ENCODE results near the gene MAN2A1. TPM values are rescaled to one million over a fixed set of nuclear protein-coding genes. Genes with fewer than 3 reads are reported as not detected.

MAN2A1 gene
- 20.8 and 21.8 TPM in 2 replicates for total RNA-seq (2014; rRNA removed)
- percentile 88 among the genes with signal in this experiment for Bru-seq, nascent RNA
- BruChase-seq, experiment 1, labeled RNA remaining after a 6-hour chase: percentile 64 among the genes with signal in this experiment
- BruChase-seq, experiment 2, labeled RNA remaining after a 2-hour chase: percentile 75 among the genes with signal in this experiment
- long read RNA-seq, full-length matches to known transcripts: 38 of 53 reads
- long read RNA-seq, partial matches to known transcripts: 9 of 53 reads
- long read RNA-seq, other reads (novel, unspliced or antisense): 6 of 53 reads

- no peaks in the 10 kb centered on the region for H3K27me3 ChIP-seq (ENCODE audit: low read length)
- peak within 1 kb of the TSS; percentile 96 for H2AFZ ChIP-seq (ENCODE audit: low read length)
- peak within 1 kb of the TSS; percentile 43 for H3K27ac ChIP-seq (ENCODE audit: low read length)
- peaks cover 45% of the 10 kb centered on the region for H3K79me2 ChIP-seq (ENCODE audit: low read length)
- intact Hi-C loops (cut with micrococcal nuclease): loop anchor here (1.0 to 10.0 kb wide), 5 partner anchors 95 to 725 kb away; no protein-coding TSS in a partner anchor
- DNase-seq (peak; percentile 55), ATAC-seq (peak; percentile 64)
- H3K4me1 ChIP-seq (ENCODE audit: insufficient read depth, low read length): peaks cover 29% of the 10 kb centered on the region
- H3K9me2 ChIP-seq (replicated peaks; ENCODE audit: low read length): no peaks in the 10 kb centered on the region
- peaks cover 11% of the 10 kb centered on the region; the same call in 1 of the 2 replicates for H4K20me1 ChIP-seq (ENCODE audit: low read length)
- TF ChIP-seq EZH2 (IDR thresholded peaks at IDR 0.05; ENCODE audit: low read length, unreplicated experiment) (no peak), EZH2phosphoT487 (IDR thresholded peaks at IDR 0.05; ENCODE audit: borderline replicate concordance, low read length) (no peak), CTCF (conservative IDR thresholded peaks at IDR 0.05; ENCODE audit: low read depth, low read length) (no peak)
- no peaks in the 10 kb centered on the region for H3K9me3 ChIP-seq (ENCODE audit: low read length)
- no peaks in the 10 kb centered on the region for H3F3A ChIP-seq (ENCODE audit: low read length, unreplicated experiment)
- peak within 1 kb of the TSS; percentile 96 for H3K4me2 ChIP-seq (ENCODE audit: low read length)
- H3K36me3 ChIP-seq (ENCODE audit: low read depth, low read length): no peaks in the 10 kb centered on the region
- POLR2A ChIA-PET (ENCODE audit: unreplicated experiment): interaction anchor here (0.6 to 1.0 kb wide), 2 partner anchors 169 to 280 kb away, joined by 3 read pairs; no protein-coding TSS in a partner anchor
- CTCF ChIA-PET: interaction anchor here (0.6 kb wide), 1 partner anchor 218 kb away, joined by 3 read pairs; no protein-coding TSS in a partner anchor
- H3K4me3 ChIP-seq (ENCODE audit: low read length): peak within 1 kb of the TSS; percentile 98
- H3K9ac ChIP-seq (ENCODE audit: low read length): peak within 1 kb of the TSS; percentile 76
- BruUV-seq (replicated peaks): no TSS peak
Measured at GRCh38 chr5:109689740-109690241, at the start of gene MAN2A1. Gene MAN2A1 (plus strand): TSS chr5:109689927. CDS start chr5:109690418, 491 bp downstream.

GRCh38 chr5:109640976-109641375 is 48.8 kb upstream of the MAN2A1 start:
- Histone ChIP-seq H3K9me3 (ENCODE audit: low read length) (no peaks in the 10 kb centered on the region), H3K9me2 (replicated peaks; ENCODE audit: low read length) (no peaks in the 10 kb centered on the region), H2AFZ (ENCODE audit: low read length) (no peak overlapping the region), H3K9ac (ENCODE audit: low read length) (no peak overlapping the region), H3K27ac (ENCODE audit: low read length) (no peak overlapping the region), H3K27me3 (ENCODE audit: low read length) (no peaks in the 10 kb centered on the region), H3F3A (ENCODE audit: low read length, unreplicated experiment) (no peaks in the 10 kb centered on the region), H3K4me2 (ENCODE audit: low read length) (no peak overlapping the region), H4K20me1 (ENCODE audit: low read length) (no peaks in the 10 kb centered on the region), H3K36me3 (ENCODE audit: low read depth, low read length) (no peaks in the 10 kb centered on the region), H3K4me1 (ENCODE audit: insufficient read depth, low read length) (no peaks in the 10 kb centered on the region), H3K79me2 (ENCODE audit: low read length) (no peaks in the 10 kb centered on the region), H3K4me3 (ENCODE audit: low read length) (no peak overlapping the region)
- DNase-seq (no peak), ATAC-seq (no peak)
- intact Hi-C loops (cut with micrococcal nuclease): no loop called here
- no peak for TF ChIP-seq CTCF (conservative IDR thresholded peaks at IDR 0.05; ENCODE audit: low read depth, low read length)
- ChIA-PET CTCF (no interaction called here), POLR2A (ENCODE audit: unreplicated experiment) (no interaction called here)
- no TSS peak for BruUV-seq (replicated peaks)

- DNase-seq: no peak
- ChIA-PET CTCF (no interaction called here), POLR2A (ENCODE audit: unreplicated experiment) (no interaction called here)
- no peak overlapping the region for H3K27ac ChIP-seq (ENCODE audit: low read length)
- ATAC-seq: no peak
- H3K4me1 ChIP-seq (ENCODE audit: insufficient read depth, low read length): no peaks in the 10 kb centered on the region
- no peaks in the 10 kb centered on the region for H3K27me3 ChIP-seq (ENCODE audit: low read length)
- H3K4me3 ChIP-seq (ENCODE audit: low read length): no peak overlapping the region
- no peaks in the 10 kb centered on the region for H3K79me2 ChIP-seq (ENCODE audit: low read length)
- no peak overlapping the region for H3K9ac ChIP-seq (ENCODE audit: low read length)
- no peak overlapping the region for H2AFZ ChIP-seq (ENCODE audit: low read length)
- no peak overlapping the region for H3K4me2 ChIP-seq (ENCODE audit: low read length)
- no peak for TF ChIP-seq EZH2phosphoT487 (IDR thresholded peaks at IDR 0.05; ENCODE audit: borderline replicate concordance, low read length)
- TF ChIP-seq CTCF (conservative IDR thresholded peaks at IDR 0.05; ENCODE audit: low read depth, low read length): no peak
- TF ChIP-seq EZH2 (IDR thresholded peaks at IDR 0.05; ENCODE audit: low read length, unreplicated experiment): no peak
- no peaks in the 10 kb centered on the region for H4K20me1 ChIP-seq (ENCODE audit: low read length)
- H3K9me3 ChIP-seq (ENCODE audit: low read length): no peaks in the 10 kb centered on the region
- no TSS peak for BruUV-seq (replicated peaks)
- no peaks in the 10 kb centered on the region for H3K9me2 ChIP-seq (replicated peaks; ENCODE audit: low read length)
- intact Hi-C loops (cut with micrococcal nuclease): no loop called here
- H3K36me3 ChIP-seq (ENCODE audit: low read depth, low read length): no peaks in the 10 kb centered on the region
- no peaks in the 10 kb centered on the region for H3F3A ChIP-seq (ENCODE audit: low read length, unreplicated experiment)
Measured at GRCh38 chr5:109643791-109644350, 45.9 kb upstream of the MAN2A1 start.
